Ramos (cell line): Measurements from ENCODE around the gene LOXL4.

Experiments used
- in situ Hi-C: fragments of 300-500 bp; cut with MboI; formaldehyde crosslinking; loops from one replicate; pipeline ENCODE4 v1.14.3; 2022; ENCODE audit warnings: low sequenced_read_pairs; ENCODE audit not compliant: unreplicated experiment

LOXL4 gene

DNA sequence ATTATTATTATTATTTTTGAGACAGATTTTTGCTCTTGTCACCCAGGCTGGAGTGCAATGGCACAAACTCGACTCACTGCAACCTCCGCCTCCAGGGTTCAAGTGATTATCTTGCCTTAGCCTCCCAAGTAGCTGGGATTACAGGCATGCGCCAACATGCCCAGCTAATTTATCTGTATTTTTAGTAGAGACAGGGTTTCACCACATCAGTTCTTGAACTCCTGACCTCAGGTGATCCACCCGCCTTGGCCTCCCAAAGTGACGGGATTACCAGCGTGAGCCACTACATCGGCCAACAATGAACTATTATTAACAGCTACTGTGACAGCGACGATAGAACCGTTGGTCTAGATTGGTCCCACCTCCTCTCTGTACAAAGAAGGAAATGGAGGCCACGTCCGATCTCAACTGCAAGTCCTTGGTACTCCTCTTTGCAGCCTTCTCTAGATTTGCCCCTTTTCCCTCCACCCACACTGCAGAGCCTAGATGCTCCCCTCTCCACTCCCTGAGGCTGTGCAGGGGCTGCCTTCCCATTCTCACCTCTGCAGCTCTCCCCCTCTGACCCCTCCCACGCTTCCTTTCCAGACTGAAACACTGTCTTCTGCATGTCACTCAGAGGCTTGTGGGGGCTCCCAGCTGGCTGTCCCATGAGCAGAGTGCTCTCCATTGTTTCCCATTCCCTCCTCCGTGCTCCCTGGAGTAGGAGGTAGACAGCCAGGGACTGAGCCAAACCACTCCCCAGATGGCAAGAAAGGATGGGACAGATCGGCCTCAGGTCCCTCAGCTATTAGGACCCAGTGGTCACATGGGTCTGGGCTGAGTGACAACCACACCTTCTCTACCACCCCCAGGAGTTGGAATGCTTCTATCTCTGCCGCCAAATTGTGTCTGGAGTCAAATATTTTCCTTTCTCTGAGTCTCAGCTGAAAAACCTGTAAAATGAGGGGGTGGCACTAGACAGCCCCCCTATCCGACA is 2.3 kb downstream of the LOXL4 start:
- in situ Hi-C loops: no loop called here

DNA sequence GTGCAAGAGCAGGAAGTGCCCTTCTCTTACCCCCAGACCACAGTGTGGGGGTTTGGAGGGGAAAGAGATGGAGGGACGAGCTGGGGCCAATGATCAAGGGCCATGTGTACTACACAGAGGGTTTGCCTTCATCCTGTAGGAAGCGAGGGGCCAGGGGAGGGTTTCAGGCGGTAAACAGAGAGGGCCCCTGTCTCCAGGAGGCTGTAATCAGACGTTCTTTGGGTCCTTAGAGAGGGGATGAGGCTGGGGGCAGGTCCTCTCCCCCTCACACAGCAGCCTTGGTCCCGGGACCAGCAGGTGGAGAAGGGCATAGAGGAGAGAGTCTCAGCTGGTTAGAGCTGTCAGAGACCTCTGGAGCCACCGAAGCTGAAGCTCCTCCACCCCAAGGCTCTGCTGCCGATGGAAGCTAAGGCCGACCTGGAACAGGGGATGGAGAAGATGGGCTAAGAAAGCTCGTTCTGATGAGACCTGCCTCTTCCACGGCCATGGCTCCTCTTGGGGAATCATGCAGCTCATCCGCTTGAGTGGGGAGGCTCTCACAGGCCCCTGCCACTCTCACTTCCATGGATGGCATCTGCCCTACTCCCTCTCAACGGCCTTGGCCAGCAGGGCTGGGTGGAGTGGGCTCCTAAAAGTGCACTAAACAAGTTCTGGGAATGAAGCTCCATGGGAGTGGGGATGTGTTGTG is 3.5 kb downstream of the LOXL4 start:
- in situ Hi-C loops: no loop called here

DNA sequence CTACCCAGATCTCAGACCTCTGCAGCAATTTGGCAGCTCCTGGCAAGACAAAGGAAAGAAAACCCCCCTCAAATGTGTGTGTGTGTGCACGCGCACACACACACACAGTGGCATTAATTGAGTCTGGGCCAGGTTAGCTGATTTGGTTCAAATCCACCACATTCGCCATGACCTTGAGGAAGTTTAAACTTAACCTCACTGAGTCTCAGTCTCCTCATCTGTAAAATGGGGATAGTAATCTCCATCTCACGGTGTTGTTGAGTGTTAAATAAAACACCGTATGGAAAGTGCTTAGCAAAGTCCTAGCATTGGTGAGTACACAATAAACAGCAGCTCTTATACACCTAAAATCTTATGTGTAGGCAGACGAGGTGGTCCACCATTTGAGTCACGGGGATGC is 4.9 kb downstream of the LOXL4 start:
- in situ Hi-C loops: no loop called here

DNA sequence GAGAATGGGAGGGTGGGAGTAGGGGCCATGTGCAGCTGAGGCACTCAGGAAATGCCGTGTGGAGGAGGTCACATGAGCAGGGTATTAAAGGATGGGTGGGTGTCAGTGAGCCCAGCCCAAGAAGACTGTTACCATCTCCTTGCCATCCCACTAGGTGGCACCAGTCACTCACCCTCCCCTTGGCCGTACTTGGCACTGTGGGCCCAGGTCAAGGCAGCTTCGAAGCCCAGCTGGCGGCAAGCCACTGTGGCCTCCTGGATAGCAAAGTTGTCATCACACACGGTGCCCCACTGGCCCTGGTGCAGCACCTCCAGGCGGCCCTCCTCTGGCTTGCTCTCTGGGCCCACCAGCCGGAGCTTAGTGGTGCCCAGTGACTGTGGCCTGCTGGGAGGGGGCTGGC is 5.4 kb downstream of the LOXL4 start:
- in situ Hi-C loops: no loop called here

DNA sequence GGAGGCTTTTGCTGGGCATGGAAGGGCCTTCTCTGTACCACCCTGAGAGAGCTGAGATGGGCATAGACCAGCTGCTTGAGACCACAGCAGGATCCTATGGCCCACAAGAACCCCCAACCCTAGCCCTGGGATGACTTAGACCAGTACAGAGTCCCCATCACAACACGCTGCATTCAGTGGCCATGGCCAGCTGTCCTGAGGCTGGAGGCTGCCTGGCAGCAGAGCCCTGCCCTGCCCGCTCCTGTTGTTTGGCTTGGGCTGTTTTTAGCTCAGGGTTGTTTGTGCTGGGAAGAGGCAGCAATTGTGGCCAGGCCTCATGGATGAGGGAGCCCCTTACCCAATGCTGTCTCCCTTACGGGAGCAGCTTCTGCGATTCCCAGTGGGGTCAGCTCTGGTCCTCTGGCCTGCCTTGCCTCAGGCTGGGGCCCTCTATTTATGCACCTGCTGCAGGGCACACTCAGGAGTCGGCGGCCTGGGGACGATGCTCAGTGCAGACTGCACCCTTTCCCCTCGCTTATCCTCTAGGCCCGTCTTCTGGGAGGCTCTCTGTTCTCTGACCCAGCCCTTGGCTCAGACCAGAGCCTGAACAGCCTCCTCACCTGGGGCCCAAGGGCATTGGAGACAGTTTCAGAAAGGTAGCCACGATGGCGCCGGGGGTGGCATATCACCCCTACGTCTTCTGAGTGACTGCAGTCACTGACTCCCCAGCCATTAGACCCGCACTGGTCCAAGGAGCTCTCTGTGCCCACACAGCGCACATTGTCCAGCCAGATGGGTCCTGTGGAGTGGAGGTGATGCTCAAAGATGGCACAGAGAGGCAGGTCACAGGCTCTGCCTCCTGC is 6.3 kb downstream of the LOXL4 start:
- in situ Hi-C loops: no loop called here

DNA sequence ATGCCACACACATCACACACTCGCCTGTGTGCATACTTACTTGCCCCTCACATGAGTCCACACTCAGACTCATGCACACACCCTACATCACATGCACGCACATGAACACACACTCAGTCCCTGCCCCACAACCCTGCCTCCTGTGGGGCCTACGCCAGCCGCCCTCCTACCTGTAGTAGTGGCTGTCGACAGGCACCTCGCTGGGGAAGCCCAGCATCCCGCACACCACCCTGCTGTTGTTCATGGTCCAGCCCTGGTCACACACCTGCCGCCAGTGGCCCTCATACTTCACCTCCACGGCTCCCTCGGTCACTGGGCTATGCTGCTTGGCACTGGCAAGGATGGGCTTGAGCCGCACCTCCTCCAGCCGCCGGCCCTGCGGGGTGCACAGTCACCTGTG is 7.2 kb downstream of the LOXL4 start:
- in situ Hi-C loops: no loop called here

DNA sequence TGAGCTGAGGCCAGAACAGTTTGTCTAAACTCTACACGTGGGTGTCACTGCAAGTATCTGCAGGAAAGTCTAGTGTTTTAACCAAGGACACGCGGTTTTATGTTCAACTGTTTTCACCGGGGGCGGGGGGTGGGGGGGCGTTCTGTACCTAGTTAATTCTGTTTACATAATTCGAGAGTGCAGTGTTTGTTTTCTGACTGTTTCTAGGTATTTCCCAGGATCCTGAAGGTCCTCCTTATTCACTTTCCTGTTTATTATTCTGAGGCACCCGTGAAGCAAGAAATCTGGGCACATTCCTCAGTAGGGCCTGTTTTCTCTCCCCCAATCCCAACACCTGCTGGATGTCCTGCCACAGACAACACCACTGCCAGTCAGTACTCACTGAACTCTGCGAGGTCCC is 7.6 kb downstream of the LOXL4 start:
- in situ Hi-C loops: no loop called here

DNA sequence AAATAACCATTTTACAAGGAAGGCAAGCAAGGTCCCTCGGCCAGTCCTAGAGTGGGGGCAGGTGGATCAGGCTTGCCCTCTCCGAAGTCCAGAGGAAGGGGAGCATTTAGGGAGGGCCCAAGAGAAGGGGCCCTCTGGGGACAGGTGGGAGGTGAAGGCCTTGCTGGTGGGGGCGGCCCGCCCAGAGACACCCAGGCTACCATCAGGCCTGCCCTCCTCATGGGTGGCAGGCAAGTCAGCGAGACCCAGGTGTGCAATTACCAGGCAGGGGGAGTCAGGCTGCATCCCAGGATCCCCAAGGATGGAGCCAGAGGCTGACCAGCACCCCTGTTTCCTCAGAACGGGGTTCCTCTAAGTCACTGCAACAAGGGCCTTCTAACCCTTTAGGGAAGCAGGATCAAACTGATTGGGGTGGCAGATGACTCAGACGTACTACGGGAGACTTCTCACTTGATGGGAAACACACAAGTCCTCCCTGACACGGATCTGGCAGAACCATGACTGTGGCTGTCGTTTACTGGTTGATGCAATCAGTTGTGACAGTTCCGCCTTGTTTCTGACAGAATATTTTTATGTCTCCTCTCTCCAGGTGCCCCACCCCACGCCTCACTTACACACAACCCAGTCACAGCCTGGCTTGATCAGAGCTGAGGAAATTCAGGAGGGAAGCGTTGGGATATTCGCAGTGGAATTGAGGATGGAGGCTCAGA is 8.2 kb downstream of the LOXL4 start:
- in situ Hi-C loops: no loop called here

DNA sequence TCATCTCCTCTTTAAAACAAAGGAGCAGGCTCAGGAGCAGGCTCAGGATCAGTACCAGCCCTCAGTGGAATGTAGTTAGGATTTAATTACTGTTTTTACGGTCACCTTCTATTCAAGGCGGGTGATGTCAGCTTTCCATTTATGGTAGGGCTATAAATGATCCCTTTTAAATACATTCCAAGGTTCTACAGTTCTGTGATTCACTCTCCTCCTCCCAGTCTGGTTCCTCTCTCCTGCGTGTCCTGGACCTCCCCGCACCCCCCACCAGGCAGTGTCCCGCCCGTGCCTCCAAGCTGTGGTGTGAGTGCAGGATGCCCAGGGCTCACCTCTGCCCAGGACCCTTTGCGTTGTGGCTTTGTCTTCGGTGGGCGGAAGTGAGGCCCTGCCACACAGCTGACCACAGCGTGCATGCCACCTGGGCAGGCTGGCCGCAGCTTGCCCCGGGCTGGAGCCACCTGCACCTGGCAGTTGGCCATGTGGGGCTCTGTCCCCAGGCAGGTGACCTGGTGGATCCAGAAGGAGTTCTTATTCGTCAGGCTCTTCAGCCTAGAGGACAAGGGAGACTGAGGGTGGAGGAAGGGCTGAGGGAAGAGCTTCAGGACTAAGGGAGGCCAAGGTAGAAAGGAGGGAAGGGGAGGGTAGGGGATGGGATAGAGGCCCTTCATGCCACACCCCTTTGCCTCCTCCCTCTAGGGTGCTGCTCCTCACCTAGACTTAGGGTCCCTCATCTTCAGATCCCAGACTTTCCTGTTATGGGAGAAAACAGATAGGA is 9.1 kb downstream of the LOXL4 start:
- in situ Hi-C loops: no loop called here

DNA sequence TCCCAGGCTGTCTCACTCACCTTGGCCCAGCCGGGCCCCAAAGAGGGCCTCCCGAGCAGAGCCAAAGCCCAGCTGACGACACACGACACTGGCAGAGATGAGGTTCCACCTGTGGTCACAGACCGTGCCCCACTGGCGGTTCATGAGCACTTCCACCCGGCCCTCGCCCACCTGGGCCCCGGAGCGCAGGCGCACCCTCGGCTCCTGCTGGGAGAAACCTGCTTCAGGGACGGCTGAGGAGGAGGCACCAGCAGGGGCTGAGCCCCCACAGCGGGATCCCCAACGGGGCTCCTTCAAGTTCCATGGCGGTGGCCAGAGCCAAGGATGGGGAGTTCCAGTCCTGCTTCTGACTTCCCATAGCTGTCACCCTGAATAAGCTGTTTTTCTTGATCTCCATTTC is 10.0 kb downstream of the LOXL4 start:
- in situ Hi-C loops: no loop called here

DNA sequence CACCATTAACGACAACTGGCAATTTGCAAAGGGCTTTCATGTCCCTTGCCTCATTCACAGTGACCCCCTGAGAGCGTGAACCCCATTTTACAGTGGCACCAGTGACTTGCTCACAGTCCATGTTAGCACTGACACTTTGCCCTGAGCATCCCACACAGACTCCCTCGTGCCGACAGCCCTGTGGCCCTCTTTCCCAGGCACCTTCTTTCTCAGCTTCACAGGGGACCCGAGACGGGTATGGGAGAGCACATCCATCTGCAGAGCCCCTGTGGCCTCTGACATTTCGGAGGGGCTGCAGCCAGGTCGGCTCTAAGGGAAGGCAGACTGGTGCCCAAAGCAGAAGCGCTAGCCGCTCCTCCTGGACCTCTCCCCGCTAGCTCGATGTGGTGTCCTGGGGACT is 10.8 kb downstream of the LOXL4 start:
- in situ Hi-C loops: no loop called here

DNA sequence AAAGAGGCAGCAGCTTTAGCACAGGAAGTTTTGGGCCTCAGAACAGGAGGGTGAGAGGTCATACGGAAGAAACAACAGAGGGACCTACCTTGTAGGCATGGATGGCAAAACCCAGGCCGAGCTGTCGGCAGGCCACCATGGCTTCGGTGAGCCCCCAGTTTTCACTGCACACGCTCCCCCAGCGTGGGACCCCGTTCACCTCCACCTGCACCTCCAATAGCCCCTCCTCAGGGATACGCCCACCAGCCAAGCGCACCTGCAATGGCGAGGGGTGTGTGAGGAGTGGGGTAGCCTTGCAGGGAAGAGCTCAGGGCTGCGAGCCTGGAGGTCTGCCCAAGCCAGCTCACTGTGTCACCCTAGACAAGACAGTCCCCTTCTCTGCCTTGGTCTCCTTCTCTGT is 11.3 kb downstream of the LOXL4 start:
- in situ Hi-C loops: no loop called here

DNA sequence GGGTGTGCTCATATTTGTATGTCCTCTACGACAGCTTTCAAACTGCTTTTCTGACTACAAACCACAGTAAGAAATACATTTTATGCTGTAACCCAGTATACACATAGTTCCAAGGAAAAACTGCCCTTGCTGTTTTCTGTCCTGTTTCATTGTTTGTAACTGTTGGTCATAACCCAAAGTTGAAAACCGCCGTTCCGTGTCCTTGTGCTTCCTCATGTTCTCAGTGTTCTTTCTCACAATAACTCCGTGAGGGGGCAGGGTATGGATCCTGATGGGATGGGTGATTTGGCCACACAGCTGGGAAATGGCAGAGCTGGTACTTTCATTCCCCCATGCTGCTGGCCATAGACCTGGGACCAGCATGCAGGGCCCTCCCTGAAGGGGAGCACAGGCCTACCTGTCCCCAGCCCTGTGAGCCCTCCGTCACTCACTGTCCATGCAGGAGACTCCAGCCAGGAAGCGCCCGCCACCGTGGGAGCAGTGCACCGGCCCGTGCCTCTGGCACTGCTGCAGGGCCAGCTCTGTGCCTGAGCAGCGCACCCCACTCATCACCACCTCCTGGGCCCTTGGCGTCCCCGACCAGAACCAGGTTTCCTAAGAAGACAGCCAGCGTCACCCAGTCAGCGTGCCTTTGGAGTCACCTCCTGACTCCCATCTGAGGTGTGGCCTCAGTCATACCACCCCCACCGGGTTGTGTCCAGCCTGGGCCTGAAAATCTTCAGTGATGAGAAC is 12.7 kb downstream of the LOXL4 start:
- in situ Hi-C loops: no loop called here

DNA sequence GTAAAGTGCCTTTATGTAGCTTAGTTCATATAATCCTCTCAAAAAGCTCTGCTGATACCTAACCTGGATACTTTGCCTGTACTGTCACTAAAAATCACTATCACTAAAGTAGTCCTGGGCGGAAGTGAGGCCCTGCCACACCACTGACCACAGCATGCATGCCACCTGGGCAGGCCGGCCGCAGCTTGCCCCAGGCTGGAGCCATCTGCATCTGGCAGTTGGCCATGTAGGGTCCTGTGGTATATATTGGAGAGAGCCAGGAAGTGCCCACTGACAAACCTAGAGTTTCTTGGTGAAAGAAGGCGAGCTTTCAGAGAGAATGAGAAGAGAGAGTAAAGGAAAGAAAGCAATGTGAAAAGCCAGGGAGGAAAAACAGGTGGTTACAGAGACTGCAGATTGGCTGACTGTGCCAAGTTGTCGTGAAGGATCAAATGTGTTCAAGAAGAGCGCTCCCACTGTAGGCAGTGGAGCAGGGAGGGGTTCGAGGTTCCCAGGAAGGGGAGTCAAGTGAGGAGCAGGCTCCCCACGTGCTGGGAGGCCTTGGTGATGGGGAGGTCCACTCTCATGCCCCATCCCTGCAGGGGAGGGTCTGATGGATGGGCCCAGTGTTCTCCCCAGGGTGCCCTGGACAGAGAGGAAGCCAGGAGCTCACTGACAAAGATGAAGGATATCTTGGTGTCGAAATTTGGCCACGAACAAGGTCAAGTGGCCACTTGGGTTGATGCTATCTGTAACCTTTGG is 13.6 kb downstream of the LOXL4 start:
- in situ Hi-C loops: no loop called here

DNA sequence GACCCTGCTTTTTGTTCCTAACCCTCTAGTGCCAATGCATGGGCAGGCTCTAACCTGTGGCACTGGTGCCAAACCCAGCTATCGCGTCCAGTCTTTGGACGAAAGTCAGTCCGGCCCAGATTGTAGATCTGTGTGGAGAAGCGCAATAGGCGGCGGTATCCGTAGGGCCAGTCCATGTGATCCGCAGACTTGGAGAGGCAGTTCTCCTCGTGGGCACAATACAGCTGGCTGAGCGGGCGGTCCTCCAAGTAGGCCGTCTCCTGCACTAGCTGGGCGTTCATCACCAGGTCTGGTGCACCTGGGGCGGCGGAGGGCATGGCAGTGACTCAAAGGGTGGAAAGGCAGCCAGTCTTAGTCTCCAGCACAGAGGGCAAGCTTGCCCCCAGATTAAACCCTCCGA is 14.5 kb downstream of the LOXL4 start:
- in situ Hi-C loops: no loop called here

DNA sequence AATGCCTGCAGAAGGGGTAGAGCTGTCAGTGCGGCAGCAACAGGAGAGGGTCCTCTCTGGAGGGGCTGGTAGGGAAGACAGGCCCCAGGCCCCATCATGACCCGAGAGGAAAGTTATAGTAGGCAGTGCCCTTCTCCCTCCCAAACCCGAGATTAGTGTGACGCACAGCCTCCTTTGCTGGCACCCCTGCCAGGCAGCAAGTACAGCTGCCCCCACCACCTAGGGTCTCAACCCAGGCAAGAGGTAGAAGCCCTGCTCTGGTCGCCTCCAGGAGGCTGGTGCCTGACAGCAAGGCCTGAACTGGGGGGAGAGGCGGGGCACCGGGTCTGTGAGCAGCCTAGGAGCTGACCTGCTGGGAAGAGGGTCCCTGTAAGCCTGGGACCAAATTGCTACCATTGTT is 15.5 kb downstream of the LOXL4 start:
- in situ Hi-C loops: no loop called here

DNA sequence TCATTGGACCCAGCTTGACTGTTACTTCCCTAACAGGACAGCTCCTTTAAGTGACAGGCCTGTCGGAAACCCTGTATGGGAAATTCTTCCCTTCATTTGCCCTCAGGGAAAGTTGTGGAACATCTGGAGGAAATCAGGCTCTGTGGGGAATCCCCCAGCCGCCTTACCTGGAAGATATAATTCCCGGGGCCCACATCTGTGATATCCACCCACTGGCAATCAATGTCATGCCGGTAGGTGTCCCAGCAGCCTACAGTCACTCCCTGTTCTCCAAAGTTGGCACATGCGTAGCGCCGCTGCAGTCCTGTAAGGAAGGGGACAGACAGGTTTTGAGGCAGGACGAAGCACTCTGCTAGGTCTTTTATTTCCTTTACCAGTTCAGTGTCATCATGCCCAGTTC is 16.6 kb downstream of the LOXL4 start:
- in situ Hi-C loops: no loop called here

DNA sequence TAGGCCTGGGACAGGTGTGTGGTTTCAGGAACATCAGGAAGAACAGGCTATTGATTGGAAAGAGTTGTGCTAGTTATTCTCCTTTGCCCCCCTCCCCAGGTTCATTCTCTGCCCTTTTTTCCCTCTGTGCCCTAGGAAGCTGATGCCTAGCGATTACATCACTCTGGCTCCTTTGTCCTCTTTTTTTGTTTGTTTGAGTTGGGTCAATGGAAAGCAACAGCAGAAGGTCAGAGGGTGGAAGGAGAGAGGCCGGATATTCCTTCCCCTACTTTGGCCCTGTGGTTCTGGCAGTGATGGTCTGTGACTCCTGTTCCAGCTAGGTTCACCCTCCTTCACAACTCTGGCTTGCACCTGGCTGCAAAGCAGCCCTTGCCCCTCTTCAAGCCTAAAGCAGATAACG is 18.9 kb downstream of the LOXL4 start:
- in situ Hi-C loops: no loop called here
